Hepatocyte (in vitro differentiated cells): Measurements from ENCODE around the gene CCDC137. TPM values are rescaled to one million over a fixed set of nuclear protein-coding genes. Genes with fewer than 3 reads are reported as not detected.

Source experiments
- DNase-seq: peaks from one replicate; pipeline ENCODE4 v3.0.0-alpha.2; 2016; ENCODE audit warnings: low spot score
- H2AFZ ChIP-seq: fragments of 200-600 bp; sonication (generic); 2 replicates; pipeline ENCODE4 v1.6.0; 2016; ENCODE audit warnings: antibody characterized with exemption, mild to moderate bottlenecking
- H3K27ac ChIP-seq: fragments of 200-600 bp; sonication (generic); 2 replicates; pipeline ENCODE4 v1.5.1; 2016; ENCODE audit warnings: mild to moderate bottlenecking
- H3K27me3 ChIP-seq: fragments of 200-600 bp; sonication (generic); 2 replicates; pipeline ENCODE4 v1.6.1; 2016
- H3K36me3 ChIP-seq: fragments of 200-600 bp; sonication (generic); replicated peaks from 2 replicates; pipeline ENCODE4 v1.5.1; 2016; ENCODE audit warnings: low read depth; ENCODE audit not compliant: insufficient read depth
- H3K4me1 ChIP-seq: fragments of 200-600 bp; sonication (generic); 2 replicates; pipeline ENCODE4 v1.5.1; 2016; ENCODE audit warnings: mild to moderate bottlenecking, moderate library complexity; ENCODE audit not compliant: insufficient read depth
- H3K4me2 ChIP-seq: fragments of 200-600 bp; sonication (generic); 2 replicates; pipeline ENCODE4 v1.6.0; 2016
- H3K4me3 ChIP-seq: fragments of 200-600 bp; sonication (generic); 2 replicates; pipeline ENCODE4 v1.5.1; 2016; ENCODE audit warnings: mild to moderate bottlenecking
- H3K79me2 ChIP-seq: fragments of 200-600 bp; sonication (generic); 2 replicates; pipeline ENCODE4 v1.6.0; 2017; ENCODE audit warnings: mild to moderate bottlenecking
- H3K9me2 ChIP-seq: fragments of 200-600 bp; sonication (generic); replicated peaks from 2 replicates; pipeline ENCODE4 v1.6.0; 2017; ENCODE audit warnings: mild to moderate bottlenecking; ENCODE audit not compliant: insufficient read depth
- H3K9me3 ChIP-seq: fragments of 200-600 bp; sonication (generic); 2 replicates; pipeline ENCODE4 v1.5.1; 2016; ENCODE audit warnings: low read depth, mild to moderate bottlenecking
- H4K20me1 ChIP-seq: fragments of 200-600 bp; sonication (generic); 2 replicates; pipeline ENCODE4 v1.6.0; 2016; ENCODE audit warnings: mild to moderate bottlenecking; ENCODE audit not compliant: insufficient read depth, poor library complexity, severe bottlenecking
- CTCF ChIP-seq: fragments of 200-600 bp; sonication (generic); IDR thresholded peaks from 2 replicates; pipeline ENCODE4 v1.5.1; 2016; ENCODE audit warnings: antibody characterized with exemption, mild to moderate bottlenecking; ENCODE audit not compliant: poor library complexity
- EZH2 ChIP-seq: fragments of 200-600 bp; sonication (generic); IDR thresholded peaks from 2 replicates; pipeline ENCODE4 v1.6.1; 2016; ENCODE audit warnings: antibody characterized with exemption, mild to moderate bottlenecking, borderline replicate concordance
- EZH2phosphoT487 ChIP-seq: fragments of 200-600 bp; sonication (generic); IDR thresholded peaks from one replicate; pipeline ENCODE4 v1.6.1; 2018; ENCODE audit warnings: antibody characterized with exemption, mild to moderate bottlenecking, low read depth, moderate library complexity; ENCODE audit not compliant: unreplicated experiment, severe bottlenecking
- WGBS: methylation state at CpG from one replicate; pipeline ENCODE4 v1.1.6; 2016; ENCODE audit warnings: low lambda C conversion rate; ENCODE audit errors: missing lambda C conversion rate; 5-methylcytosine and 5-hydroxymethylcytosine counted together
- polyA plus RNA-seq: library from polyadenylated mRNA; unstranded; fragments of >200 nt; fragmentation: Nextera tagmentation; extraction: Ambion mirVana; gene quantifications from 2 replicates; pipeline ENCODE4 v1.2.1, GENCODE V29; 2016
- total RNA-seq: library from RNA; depleted of rRNA; stranded (reverse); fragments of >200 nt; gene quantifications from 2 replicates; pipeline ENCODE4 v1.2.3, GENCODE V29; 2014

The CCDC137 gene
- total and polyA plus RNA-seq, 2 experiments from 2014 or later, result 8.3 to 20.5 TPM

GRCh38 chr17:81648013-81648706, 18.4 kb upstream of the CCDC137 start:
- 69% methylated on average over 37 of the region's 78 CpGs for WGBS
- no peak for DNase-seq
- Histone ChIP-seq H3K9me3 (no peaks in the 10 kb centered on the region), H3K4me2 (no peak overlapping the region), H3K27me3 (peaks cover 6% of the 10 kb centered on the region), H3K27ac (no peak overlapping the region), H3K4me1 (no peaks in the 10 kb centered on the region), H4K20me1 (no peaks in the 10 kb centered on the region), H3K79me2 (no peaks in the 10 kb centered on the region), H2AFZ (no peak overlapping the region), H3K4me3 (no peak overlapping the region), H3K9me2 (no peaks in the 10 kb centered on the region), H3K36me3 (no peaks in the 10 kb centered on the region)
- TF ChIP-seq EZH2phosphoT487 (no peak), CTCF (no peak), EZH2 (no peak)

GRCh38 chr17:81648707-81649085, 17.8 kb upstream of the CCDC137 start:
- H3K9me3 ChIP-seq, result no peaks in the 10 kb centered on the region
- H3K27ac ChIP-seq, result no peak overlapping the region
- DNase-seq, result no peak
- TF ChIP-seq EZH2 (no peak), EZH2phosphoT487 (no peak), CTCF (no peak)
- no peak overlapping the region for H2AFZ ChIP-seq
- no peaks in the 10 kb centered on the region for H3K79me2 ChIP-seq
- H3K36me3 ChIP-seq, result no peaks in the 10 kb centered on the region
- H3K4me2 ChIP-seq, result no peak overlapping the region
- H3K4me3 ChIP-seq, result no peak overlapping the region
- peaks cover 6% of the 10 kb centered on the region for H3K27me3 ChIP-seq
- WGBS, result 95% methylated on average over 14 of the region's 14 CpGs
- H4K20me1 ChIP-seq, result no peaks in the 10 kb centered on the region
- H3K4me1 ChIP-seq, result no peaks in the 10 kb centered on the region
- no peaks in the 10 kb centered on the region for H3K9me2 ChIP-seq

- Histone ChIP-seq H3K27ac (no peak overlapping the region), H3K4me2 (no peak overlapping the region), H3K79me2 (no peaks in the 10 kb centered on the region), H3K4me1 (no peaks in the 10 kb centered on the region), H3K27me3 (peaks cover 6% of the 10 kb centered on the region), H2AFZ (no peak overlapping the region), H4K20me1 (no peaks in the 10 kb centered on the region), H3K4me3 (no peak overlapping the region), H3K9me3 (no peaks in the 10 kb centered on the region), H3K9me2 (no peaks in the 10 kb centered on the region), H3K36me3 (no peaks in the 10 kb centered on the region)
- DNase-seq, result no peak
- no peak for TF ChIP-seq CTCF
- no peak for TF ChIP-seq EZH2phosphoT487
- TF ChIP-seq EZH2, result no peak
- 92% methylated on average over 9 of the region's 9 CpGs for WGBS
Observed at GRCh38 chr17:81650951-81651350, 15.6 kb upstream of the CCDC137 start.
